Measurements from ENCODE around the gene RAB43. TPM values are rescaled to one million over a fixed set of nuclear protein-coding genes. Genes with fewer than 3 reads are reported as not detected.

RAB43 gene
- total RNA-seq, 6 experiments from 2014 or later, result 17.1 to 28.0 (median 22.0) TPM

DNA sequence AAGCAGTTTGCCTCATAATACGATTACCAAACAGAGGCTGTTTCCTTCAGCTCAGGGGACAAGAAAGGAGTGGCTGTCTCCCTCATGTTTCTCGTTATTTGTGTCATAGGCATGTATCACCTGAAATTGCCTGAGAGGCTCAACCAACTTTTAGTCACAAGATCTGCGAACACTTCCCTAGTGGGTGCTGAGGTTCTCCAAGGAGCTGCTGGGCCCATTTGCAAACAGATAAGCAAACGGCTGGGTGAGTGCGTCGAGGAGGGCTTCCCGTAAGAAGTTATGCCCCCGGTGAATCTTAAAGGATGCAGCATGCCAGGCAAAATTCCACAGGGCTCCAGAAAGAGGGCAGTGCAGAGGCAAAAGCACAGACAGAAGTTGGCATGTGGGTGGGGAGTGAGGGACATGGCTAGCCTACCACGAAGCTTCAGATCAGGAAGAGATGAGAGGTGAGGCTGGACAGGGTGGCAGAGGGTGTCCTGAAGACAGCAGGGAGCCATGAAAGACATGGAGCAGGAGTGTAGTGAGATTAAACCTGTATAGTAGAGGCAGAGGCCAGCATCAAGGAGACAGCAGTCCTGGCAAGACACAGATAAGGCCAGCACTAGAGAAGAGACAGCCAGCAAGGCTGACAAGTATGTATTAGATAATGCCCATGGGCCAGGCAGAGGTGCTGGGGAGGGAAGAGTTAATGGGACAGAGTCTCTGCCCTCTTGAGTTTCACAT lies 65.0 kb downstream of the RAB43 start:
- Mint-ChIP-seq H3K4me3 (no peak overlapping the region), H3K27ac (no peak overlapping the region), H3K36me3 (ENCODE audit: low read depth) (no peaks in the 10 kb centered on the region), H3K9me3 (no peaks in the 10 kb centered on the region), H3K4me1 (ENCODE audit: low read depth) (peaks cover 12% of the 10 kb centered on the region), H3K27me3 (ENCODE audit: insufficient read depth) (peaks cover 27% of the 10 kb centered on the region)
- TF ChIP-seq, protein P1, sequence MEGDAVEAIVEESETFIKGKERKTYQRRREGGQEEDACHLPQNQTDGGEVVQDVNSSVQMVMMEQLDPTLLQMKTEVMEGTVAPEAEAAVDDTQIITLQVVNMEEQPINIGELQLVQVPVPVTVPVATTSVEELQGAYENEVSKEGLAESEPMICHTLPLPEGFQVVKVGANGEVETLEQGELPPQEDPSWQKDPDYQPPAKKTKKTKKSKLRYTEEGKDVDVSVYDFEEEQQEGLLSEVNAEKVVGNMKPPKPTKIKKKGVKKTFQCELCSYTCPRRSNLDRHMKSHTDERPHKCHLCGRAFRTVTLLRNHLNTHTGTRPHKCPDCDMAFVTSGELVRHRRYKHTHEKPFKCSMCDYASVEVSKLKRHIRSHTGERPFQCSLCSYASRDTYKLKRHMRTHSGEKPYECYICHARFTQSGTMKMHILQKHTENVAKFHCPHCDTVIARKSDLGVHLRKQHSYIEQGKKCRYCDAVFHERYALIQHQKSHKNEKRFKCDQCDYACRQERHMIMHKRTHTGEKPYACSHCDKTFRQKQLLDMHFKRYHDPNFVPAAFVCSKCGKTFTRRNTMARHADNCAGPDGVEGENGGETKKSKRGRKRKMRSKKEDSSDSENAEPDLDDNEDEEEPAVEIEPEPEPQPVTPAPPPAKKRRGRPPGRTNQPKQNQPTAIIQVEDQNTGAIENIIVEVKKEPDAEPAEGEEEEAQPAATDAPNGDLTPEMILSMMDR (IDR thresholded peaks at IDR 0.05), result no peak
- DNase-seq, result no peak

DNA sequence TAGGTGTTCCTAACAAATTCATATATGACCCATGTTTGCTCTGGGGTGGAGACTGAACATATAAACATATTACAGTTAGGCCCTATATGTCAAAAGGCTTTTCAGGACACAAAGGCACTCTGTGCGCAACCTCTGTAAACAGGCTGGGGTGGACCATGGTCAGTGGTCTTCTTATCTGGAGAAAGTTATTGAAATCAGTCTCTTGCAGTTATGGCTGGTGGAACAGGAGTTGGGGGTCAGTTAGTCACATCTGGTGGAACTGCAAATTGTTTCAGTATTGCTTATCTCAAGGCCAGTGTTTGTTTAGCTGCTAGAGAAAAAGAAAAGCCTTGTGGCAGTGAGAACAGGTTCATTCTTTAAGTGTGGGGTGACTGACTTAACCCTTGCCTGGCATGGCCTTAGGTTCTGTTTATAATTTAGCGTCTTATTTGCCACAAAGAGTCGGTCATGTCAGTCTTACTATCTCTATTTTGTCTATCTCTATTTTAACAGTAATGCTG lies 66.9 kb downstream of the RAB43 start:
- Mint-ChIP-seq H3K36me3 (ENCODE audit: low read depth) (no peaks in the 10 kb centered on the region), H3K4me3 (no peak overlapping the region), H3K27ac (no peak overlapping the region), H3K9me3 (no peaks in the 10 kb centered on the region), H3K4me1 (ENCODE audit: low read depth) (peaks cover 13% of the 10 kb centered on the region), H3K27me3 (ENCODE audit: insufficient read depth) (peaks cover 27% of the 10 kb centered on the region)
- DNase-seq, result no peak
- TF ChIP-seq, protein P1 (IDR thresholded peaks at IDR 0.05), result no peak

DNA sequence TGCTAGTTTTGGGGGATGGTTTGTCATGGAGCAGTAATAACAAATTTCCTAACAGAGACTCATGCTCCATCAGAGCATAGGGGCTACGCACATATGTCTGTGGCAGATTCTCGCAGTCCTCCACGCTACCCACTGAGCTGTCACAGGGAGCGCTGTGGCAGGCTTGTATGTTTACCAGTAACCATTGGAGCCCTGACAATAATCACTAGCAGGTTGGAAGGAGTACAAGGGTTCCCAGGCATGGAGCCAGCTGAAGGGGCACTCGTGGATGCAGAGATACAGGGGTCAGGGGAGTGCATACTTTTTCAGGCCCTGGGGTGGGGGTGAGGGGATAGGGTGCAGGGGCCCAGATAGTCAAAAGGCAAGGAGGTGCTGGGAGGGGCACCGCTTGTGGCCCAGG lies 68.9 kb downstream of the RAB43 start:
- Mint-ChIP-seq H3K4me3 (no peak overlapping the region), H3K9me3 (peaks cover 8% of the 10 kb centered on the region), H3K4me1 (ENCODE audit: low read depth) (peaks cover 13% of the 10 kb centered on the region), H3K27me3 (ENCODE audit: insufficient read depth) (peaks cover 30% of the 10 kb centered on the region), H3K27ac (no peak overlapping the region), H3K36me3 (ENCODE audit: low read depth) (peaks cover 6% of the 10 kb centered on the region)
- DNase-seq, result no peak
- TF ChIP-seq, protein P1 (IDR thresholded peaks at IDR 0.05), result no peak

DNA sequence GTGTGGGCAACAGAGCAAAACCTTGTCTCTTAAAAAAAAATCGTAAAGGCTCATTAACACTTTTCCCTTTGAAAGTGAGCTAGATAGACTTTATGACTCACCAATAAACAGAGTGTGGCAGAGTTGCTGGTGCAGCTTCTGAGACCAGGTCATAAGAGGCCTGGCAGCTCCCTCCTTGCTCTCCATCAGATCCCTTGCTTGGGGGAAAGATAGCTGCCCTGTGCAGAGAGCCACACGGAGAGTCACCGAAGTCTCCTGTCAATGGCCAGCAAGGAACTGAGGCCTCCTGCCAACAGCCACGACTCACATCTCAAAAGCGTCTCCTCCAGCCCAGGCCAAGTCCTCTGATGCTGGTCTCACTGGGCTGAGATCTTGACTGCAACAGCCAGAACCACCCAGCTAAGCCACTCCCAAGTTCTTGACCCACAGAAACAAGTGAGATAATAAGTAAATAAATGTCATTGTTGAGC lies 69.7 kb downstream of the RAB43 start:
- peaks cover 13% of the 10 kb centered on the region for H3K4me1 Mint-ChIP-seq (ENCODE audit: low read depth)
- TF ChIP-seq, protein P1 (IDR thresholded peaks at IDR 0.05), result no peak
- H3K4me3 Mint-ChIP-seq, result no peak overlapping the region
- peak; percentile 23 for DNase-seq
- H3K36me3 Mint-ChIP-seq (ENCODE audit: low read depth), result peaks cover 6% of the 10 kb centered on the region
- H3K27me3 Mint-ChIP-seq (ENCODE audit: insufficient read depth), result peaks cover 23% of the 10 kb centered on the region
- peaks cover 8% of the 10 kb centered on the region for H3K9me3 Mint-ChIP-seq
- no peak overlapping the region for H3K27ac Mint-ChIP-seq

DNA sequence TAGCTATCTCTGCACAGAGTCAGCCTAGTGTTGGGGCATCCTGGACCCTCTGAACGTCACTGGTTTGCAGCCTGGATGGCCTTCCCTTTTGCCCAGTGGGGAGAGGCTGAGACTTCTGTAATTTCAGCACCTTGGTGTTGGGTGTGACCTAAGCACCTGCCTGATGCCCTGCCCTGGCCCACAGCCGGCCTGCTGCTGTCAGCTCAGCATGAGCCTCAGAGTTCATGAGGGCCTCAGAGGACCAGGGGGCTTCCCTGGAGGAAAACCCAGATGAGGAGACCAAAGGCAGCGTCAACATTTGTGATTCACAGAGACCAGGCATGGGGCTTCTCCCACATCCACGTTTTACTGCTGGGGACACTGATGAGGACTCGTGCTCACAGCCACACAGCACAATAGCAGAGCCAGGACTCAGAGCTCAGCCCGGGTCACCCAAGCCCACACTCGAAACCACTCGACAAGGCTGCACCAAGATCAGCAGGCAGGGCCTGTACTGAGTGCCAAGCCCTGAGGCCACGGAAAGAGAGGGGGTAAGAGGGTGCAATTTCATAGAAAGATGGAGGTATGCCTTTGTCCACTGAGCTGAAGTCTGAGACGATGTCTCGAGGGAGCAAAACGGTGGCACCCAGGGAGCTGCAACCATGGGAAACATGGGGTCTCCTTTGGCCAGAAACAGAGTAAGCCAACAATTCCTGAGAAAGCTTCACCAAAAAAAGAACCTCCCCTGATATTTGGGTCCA lies 70.9 kb downstream of the RAB43 start:
- peaks cover 8% of the 10 kb centered on the region for H3K9me3 Mint-ChIP-seq
- H3K27me3 Mint-ChIP-seq (ENCODE audit: insufficient read depth), result peaks cover 15% of the 10 kb centered on the region

More for the DNA sequence above, 70.9 kb downstream of the RAB43 start:
- TF ChIP-seq, protein P1 (IDR thresholded peaks at IDR 0.05), result no peak
- Mint-ChIP-seq H3K4me3 (no peak overlapping the region), H3K36me3 (ENCODE audit: low read depth) (peaks cover 6% of the 10 kb centered on the region), H3K4me1 (ENCODE audit: low read depth) (peaks cover 13% of the 10 kb centered on the region), H3K27ac (no peak overlapping the region)
- DNase-seq, result no peak
